ENCODE results near the gene LLGL2.

Gene LLGL2

GRCh38 chr17:75548813-75549212, 23.3 kb downstream of the LLGL2 start:
- no peak overlapping the region for H3K4me3 ChIP-seq (ENCODE audit: low read length)
- H3K9me2 ChIP-seq (replicated peaks; ENCODE audit: control insufficient read depth, low read length): no peaks in the 10 kb centered on the region
- no peaks in the 10 kb centered on the region for H3K9me3 ChIP-seq (ENCODE audit: control insufficient read depth, insufficient read depth, low read length)
- no peaks in the 10 kb centered on the region for H3K4me1 ChIP-seq (ENCODE audit: control insufficient read depth, low read length)
- no peaks in the 10 kb centered on the region for H4K20me1 ChIP-seq (ENCODE audit: control insufficient read depth, insufficient read depth, low read depth, low read length)
- H3K27me3 ChIP-seq (ENCODE audit: control insufficient read depth, low read length): no peaks in the 10 kb centered on the region
- no peak overlapping the region for H3K27ac ChIP-seq (ENCODE audit: low read depth, low read length)
- no peaks in the 10 kb centered on the region for H3K79me2 ChIP-seq (ENCODE audit: control insufficient read depth, low read length)
- H3K4me2 ChIP-seq (ENCODE audit: low read length): no peak overlapping the region
- no peaks in the 10 kb centered on the region for H3K36me3 ChIP-seq (ENCODE audit: control insufficient read depth, low read length)
- TF ChIP-seq EZH2phosphoT487 (IDR thresholded peaks at IDR 0.05; ENCODE audit: borderline replicate concordance, low read length): no peak
- TF ChIP-seq, protein P1, sequence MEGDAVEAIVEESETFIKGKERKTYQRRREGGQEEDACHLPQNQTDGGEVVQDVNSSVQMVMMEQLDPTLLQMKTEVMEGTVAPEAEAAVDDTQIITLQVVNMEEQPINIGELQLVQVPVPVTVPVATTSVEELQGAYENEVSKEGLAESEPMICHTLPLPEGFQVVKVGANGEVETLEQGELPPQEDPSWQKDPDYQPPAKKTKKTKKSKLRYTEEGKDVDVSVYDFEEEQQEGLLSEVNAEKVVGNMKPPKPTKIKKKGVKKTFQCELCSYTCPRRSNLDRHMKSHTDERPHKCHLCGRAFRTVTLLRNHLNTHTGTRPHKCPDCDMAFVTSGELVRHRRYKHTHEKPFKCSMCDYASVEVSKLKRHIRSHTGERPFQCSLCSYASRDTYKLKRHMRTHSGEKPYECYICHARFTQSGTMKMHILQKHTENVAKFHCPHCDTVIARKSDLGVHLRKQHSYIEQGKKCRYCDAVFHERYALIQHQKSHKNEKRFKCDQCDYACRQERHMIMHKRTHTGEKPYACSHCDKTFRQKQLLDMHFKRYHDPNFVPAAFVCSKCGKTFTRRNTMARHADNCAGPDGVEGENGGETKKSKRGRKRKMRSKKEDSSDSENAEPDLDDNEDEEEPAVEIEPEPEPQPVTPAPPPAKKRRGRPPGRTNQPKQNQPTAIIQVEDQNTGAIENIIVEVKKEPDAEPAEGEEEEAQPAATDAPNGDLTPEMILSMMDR (IDR thresholded peaks at IDR 0.05; ENCODE audit: low read depth, low read length, poor library complexity, severe bottlenecking): no peak
- no peaks in the 10 kb centered on the region for H3F3A ChIP-seq (ENCODE audit: control insufficient read depth, insufficient read depth)

GRCh38 chr17:75549246-75550138, 24.0 kb downstream of the LLGL2 start:
- TF ChIP-seq, protein P1 (IDR thresholded peaks at IDR 0.05; ENCODE audit: low read depth, low read length, poor library complexity, severe bottlenecking): no peak
- TF ChIP-seq EZH2phosphoT487 (IDR thresholded peaks at IDR 0.05; ENCODE audit: borderline replicate concordance, low read length): no peak
- H3F3A ChIP-seq (ENCODE audit: control insufficient read depth, insufficient read depth): no peaks in the 10 kb centered on the region
- H3K4me1 ChIP-seq (ENCODE audit: control insufficient read depth, low read length): no peaks in the 10 kb centered on the region
- no peaks in the 10 kb centered on the region for H3K9me3 ChIP-seq (ENCODE audit: control insufficient read depth, insufficient read depth, low read length)
- no peaks in the 10 kb centered on the region for H3K36me3 ChIP-seq (ENCODE audit: control insufficient read depth, low read length)
- H3K27me3 ChIP-seq (ENCODE audit: control insufficient read depth, low read length): no peaks in the 10 kb centered on the region
- no peak overlapping the region for H3K4me2 ChIP-seq (ENCODE audit: low read length)
- H4K20me1 ChIP-seq (ENCODE audit: control insufficient read depth, insufficient read depth, low read depth, low read length): no peaks in the 10 kb centered on the region
- no peaks in the 10 kb centered on the region for H3K9me2 ChIP-seq (replicated peaks; ENCODE audit: control insufficient read depth, low read length)
- H3K79me2 ChIP-seq (ENCODE audit: control insufficient read depth, low read length): no peaks in the 10 kb centered on the region
- H3K27ac ChIP-seq (ENCODE audit: low read depth, low read length): no peak overlapping the region
- no peak overlapping the region for H3K4me3 ChIP-seq (ENCODE audit: low read length)

- no peaks in the 10 kb centered on the region for H4K20me1 ChIP-seq (ENCODE audit: control insufficient read depth, insufficient read depth, low read depth, low read length)
- H3K27me3 ChIP-seq (ENCODE audit: control insufficient read depth, low read length): no peaks in the 10 kb centered on the region
- no peaks in the 10 kb centered on the region for H3K79me2 ChIP-seq (ENCODE audit: control insufficient read depth, low read length)
- H3K4me3 ChIP-seq (ENCODE audit: low read length): no peak overlapping the region
- H3F3A ChIP-seq (ENCODE audit: control insufficient read depth, insufficient read depth): no peaks in the 10 kb centered on the region
- no peaks in the 10 kb centered on the region for H3K36me3 ChIP-seq (ENCODE audit: control insufficient read depth, low read length)
- H3K9me2 ChIP-seq (replicated peaks; ENCODE audit: control insufficient read depth, low read length): no peaks in the 10 kb centered on the region
- TF ChIP-seq, protein P1 (IDR thresholded peaks at IDR 0.05; ENCODE audit: low read depth, low read length, poor library complexity, severe bottlenecking): no peak
- no peak for TF ChIP-seq EZH2phosphoT487 (IDR thresholded peaks at IDR 0.05; ENCODE audit: borderline replicate concordance, low read length)
- H3K4me1 ChIP-seq (ENCODE audit: control insufficient read depth, low read length): no peaks in the 10 kb centered on the region
- no peak overlapping the region for H3K27ac ChIP-seq (ENCODE audit: low read depth, low read length)
- no peak overlapping the region for H3K4me2 ChIP-seq (ENCODE audit: low read length)
- H3K9me3 ChIP-seq (ENCODE audit: control insufficient read depth, insufficient read depth, low read length): no peaks in the 10 kb centered on the region
These were observed 24.6 kb downstream of the LLGL2 start for GRCh38 chr17:75550139-75550465.
